D341Med (cell line): Measurements from ENCODE around the gene CRISPLD2.

Source experiments
- DNase-seq: peaks from one replicate; pipeline ENCODE4 v3.0.0; 2012; ENCODE audit warnings: low spot score

The CRISPLD2 gene

DNA sequence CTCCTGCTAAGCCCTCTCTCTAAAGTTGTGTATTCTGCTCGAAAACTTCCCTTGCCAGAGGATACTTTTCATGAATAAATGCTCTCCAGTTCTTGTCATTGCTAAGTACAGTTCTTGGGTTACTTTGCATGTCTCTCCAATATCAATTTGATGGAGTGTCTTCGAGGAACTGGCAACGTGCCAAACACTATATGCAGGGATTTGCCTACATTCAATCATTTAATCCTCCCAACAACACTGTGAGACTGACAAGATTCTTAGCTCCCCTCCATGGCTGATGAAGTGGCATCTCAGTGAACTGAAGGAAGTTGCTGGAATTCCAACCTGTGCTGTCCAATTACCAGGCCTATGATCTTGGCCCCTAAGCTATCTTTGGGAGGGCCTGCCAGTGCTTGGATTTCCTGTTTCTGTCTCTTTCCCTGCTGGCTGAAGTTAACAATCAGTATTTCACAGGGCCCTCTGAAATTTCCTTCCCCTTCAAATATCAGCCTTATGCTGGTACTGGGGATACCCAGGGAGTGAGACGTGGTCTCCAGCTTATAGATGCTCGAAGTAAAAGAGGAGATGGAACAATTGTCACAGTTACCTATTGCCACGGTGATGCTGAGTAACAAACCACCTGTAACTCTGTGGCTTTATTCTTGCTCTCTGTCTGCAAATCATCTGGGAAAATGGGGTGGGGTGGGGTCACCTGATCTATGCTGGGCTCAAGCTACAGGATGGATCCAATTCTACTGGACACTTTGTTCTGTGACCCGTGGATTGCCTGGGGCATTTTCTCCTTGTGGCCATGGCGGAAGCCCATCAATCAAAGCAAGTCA is 19.4 kb upstream of the CRISPLD2 start:
- DNase-seq = no peak

GRCh38 chr16:84803146-84803545 is 16.6 kb upstream of the CRISPLD2 start:
- DNase-seq = no peak

DNA sequence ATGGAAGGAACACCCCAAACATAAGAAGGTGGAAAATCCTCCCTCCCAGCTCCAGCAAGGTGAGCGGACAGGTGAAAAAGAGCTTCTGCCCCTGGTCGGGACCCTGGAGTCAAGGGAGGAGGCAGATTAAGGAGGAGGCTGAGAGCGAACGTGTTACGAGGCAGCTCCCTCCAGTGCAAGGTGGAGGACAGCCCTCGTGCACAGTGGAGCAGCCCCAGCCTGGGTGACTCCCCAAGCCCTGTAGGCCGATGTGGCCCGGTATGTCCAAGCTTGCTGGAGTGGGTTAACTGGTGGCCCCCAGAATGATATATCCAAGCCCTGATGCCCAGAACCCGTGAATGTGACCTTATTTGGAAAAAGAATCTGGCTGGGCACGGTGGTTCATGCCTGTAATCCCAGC is 15.5 kb upstream of the CRISPLD2 start:
- DNase-seq = no peak

GRCh38 chr16:84806256-84806889 is 13.4 kb upstream of the CRISPLD2 start:
- no peak for DNase-seq

DNA sequence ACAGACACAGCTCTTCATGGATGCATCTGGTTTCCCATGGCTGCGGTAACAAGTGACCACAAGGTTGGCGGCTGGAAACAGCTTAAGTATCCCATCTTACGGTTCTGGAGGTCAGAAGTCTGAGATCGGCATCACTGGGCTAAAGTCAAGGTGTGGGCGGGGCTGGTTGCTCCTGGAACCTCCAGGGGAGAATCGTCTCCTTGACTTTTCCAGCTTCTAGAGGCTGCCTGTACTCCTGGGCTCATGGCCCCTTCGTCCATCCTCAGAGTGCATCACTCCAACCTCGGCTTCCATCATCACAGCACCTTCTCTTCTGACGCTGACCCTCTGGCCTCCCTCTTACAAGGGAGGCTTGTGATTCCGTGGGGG is 12.9 kb upstream of the CRISPLD2 start:
- DNase-seq = no peak

DNA sequence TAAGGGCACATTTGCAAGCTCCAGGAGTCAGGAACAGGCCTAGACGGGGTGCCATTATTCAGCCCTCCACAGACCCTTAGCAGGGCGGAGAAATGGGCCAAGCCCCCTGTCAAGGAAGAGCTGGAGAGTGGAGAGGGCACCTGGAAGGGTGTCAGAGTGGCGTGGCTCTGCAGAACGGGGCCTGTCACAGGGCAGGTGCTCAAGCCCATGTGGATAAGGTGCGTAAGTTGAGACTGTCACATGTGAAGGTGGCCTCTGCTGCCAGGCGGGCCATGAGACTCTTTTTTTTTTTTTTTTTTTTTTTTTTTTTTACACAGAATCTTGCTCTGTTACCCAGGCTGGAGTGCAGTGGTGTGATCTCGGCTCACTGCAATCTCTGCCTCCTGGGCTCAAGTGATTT is 12.0 kb upstream of the CRISPLD2 start:
- no peak for DNase-seq

- no peak for DNase-seq
Observed at GRCh38 chr16:84808826-84809225, 11.0 kb upstream of the CRISPLD2 start.

GRCh38 chr16:84810518-84811273 is 9.1 kb upstream of the CRISPLD2 start:
- DNase-seq = no peak

GRCh38 chr16:84811529-84811928 is 8.3 kb upstream of the CRISPLD2 start:
- no peak for DNase-seq

DNA sequence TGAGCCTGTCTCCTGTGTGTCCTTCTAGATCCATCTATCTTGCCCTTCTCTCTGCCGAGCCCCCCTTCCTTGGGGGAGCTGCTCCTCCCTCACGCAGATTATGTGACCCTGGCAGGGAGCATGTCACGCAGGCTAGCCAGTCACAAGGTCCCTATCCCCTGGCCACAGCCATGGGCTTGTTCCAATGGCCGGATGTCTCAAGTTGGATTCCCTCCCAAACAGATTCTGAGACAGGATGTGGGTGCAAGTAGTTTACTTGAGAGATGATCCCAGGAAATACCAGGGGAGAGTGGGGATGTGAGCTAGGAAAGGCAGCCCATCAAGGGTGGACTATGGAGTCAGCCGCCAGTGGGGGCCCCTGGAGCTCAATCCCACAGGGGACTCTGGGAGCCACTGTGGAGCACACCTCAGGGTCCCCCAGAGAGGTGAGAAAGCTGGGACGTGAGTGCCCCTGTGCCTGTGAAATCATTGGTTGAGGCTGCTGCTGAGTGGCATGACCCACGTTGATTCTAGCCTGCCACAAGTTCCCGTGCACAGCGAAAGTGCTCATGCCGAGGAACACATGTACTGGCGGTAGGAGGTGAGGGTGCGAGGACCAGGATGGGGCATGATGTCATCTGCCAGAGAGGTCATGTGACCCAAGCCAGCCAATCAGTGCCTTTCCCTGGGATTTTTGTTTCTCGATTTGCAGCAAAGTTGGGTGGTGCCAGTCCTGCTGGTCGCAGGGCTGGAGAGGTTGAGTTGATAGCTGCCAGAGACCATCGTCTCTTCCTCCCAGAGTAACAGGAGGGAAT is 6.4 kb upstream of the CRISPLD2 start:
- DNase-seq = no peak

DNA sequence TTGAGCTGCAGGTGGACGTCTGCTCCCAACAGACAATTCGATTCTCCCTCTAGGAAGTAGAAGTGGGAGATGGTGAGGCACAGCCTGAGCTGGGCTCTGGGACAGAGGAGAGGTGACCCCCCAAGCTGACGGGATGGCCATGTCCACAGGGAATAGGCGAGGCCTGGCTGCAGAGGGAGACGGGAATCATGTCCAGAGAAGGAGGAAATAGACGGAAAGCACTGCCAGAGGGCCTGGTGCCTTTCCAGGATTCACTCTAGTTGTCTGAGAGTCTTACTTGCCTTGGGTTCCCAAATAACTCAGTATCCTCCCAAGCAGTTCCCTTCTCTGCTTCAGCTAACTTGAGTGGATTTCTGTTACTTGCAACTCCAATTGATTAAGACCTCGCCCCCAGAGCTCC is 4.3 kb upstream of the CRISPLD2 start:
- no peak for DNase-seq

DNA sequence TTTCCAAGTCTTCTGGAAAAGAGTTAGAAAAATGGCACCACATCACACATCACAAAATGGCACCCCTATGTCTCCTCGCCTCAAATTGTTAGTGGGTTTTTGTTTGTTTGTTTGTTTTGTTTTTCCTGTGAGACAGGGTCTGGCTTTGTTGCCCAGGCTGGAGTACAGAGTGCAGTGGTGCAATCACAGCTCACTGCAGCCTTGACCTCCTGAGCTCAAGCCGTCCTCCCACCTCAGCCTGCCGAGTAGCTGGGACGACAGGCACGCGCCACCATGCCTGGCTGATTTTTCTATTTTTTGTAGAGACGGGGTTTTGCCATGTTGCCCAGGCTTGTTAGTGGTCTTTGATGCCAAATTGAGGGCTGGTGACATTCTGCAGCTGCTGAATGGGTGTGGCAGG is 3.8 kb upstream of the CRISPLD2 start:
- no peak for DNase-seq

GRCh38 chr16:84816485-84816884 is 3.3 kb upstream of the CRISPLD2 start:
- DNase-seq = no peak

DNA sequence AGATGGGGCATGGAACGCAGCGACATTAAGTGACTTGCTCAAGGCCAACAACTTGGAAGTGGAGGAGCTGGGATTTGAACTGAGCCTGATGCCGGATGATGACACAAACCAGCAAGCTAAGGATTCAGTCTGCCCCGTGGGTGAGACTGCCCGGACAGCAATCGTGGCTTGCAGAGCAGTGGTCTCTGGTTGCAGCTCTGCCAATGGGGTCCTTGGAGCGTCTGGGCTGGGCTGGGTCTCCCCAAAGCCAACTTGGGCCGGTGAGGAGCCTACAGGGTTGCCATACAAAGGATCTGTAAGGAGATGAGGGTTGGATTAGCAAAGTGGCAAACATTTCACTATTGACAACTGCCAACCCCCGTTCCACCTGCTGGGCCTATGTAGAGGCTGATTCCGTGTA is 2.6 kb upstream of the CRISPLD2 start:
- DNase-seq = no peak

- no peak for DNase-seq
Observed at GRCh38 chr16:84817613-84818012, 2.2 kb upstream of the CRISPLD2 start.

DNA sequence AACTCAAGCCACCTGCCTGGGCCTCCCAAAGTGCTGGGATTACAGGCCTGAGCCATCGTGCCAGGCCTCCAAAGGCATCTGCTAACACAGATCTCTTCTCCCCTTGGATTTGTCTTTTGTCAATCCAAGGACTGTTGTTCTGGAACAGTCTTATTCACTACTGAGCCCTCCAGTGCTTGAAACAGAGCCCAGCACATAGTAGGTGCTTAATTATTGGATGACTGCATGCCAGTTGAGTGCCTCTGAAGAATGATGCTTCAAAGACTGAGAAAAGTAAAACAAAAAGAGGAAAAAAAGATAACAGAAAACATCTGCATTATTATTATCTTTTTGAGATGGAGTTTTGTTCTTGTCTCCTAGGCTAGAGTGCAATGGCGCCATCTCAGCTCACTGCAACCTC is 1.7 kb upstream of the CRISPLD2 start:
- DNase-seq = no peak

DNA sequence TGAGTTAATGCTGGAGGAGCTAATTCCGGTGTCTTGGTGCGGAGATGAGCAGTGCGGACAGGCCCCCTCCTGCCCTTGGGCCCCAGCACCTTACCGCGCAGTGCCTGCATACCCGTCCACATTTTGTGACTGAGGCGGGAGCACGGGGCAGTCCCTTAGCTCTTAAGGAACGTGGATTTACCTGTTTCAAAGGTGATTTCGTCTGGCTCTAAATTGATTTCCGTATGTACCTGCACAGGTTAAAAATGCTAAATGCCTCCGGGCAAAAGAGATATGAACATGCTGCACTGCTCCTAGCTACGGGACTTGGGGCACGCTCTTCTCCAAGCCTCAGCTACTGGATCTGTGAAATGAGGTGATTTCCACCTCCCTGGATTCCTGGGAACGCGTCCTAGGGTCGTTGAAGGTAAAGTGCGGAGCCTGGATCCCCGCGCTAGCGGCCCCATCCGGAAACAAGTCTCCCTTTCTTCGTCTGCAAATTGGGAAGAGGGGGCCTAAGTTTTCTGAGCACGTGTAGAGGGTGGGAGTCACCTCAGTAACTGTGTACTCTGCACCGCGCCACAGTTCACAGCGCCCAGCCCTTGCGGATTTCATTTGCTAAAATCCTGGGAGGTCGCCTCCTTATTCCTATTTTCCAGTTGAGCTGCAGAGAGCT is 669 bp upstream of the CRISPLD2 start:
- no peak for DNase-seq

GRCh38 chr16:84820305-84820684 is 510 bp downstream of the CRISPLD2 start:
- DNase-seq = no peak

DNA sequence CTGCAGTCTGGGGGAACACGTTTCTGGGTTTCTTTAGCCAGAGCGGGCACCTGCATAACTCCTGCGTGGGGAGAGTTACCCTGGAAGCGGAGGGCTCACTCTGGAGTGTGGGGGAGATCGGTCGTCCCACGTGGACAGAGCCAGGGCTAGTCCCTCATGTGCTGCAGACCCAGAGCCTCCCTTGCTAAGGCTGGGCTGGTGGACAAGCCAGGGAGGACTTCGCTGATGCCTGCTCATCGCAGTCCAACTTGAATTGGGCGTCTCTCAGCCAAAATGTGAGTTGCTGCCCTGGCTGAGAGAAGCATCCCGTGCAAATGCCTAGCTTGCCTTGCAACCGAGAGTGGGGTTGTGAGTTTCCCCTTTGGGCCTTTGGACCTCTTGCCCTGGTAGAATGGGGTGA is 986 bp downstream of the CRISPLD2 start:
- no peak for DNase-seq

- no peak for DNase-seq
Observed at GRCh38 chr16:84821179-84821578, 1.4 kb downstream of the CRISPLD2 start.

- no peak for DNase-seq
Observed at GRCh38 chr16:84821728-84822689, 2.2 kb downstream of the CRISPLD2 start.
